HEK293 (cell line): ENCODE results near the gene LY6G6F.
A peak's percentile ranks its signal among the peaks of the same experiment; 100 is the strongest.

ENCODE experiments used
- ATF2 ChIP-seq: fragments of 450-650 bp; formaldehyde crosslinking; IDR thresholded peaks from 2 replicates; pipeline ENCODE4 v1.5.1; 2016; ENCODE audit warnings: missing biosample characterization, missing genetic modification characterization, low read depth
- BCL11B ChIP-seq: fragments of 450-650 bp; formaldehyde crosslinking; IDR thresholded peaks from 2 replicates; pipeline ENCODE4 v1.5.1; 2016; ENCODE audit warnings: low read depth, missing biosample characterization, missing genetic modification characterization
- BCL6B ChIP-seq: fragments of 450-650 bp; formaldehyde crosslinking; IDR thresholded peaks from 2 replicates; pipeline ENCODE4 v1.5.1; 2017; ENCODE audit warnings: missing biosample characterization, missing genetic modification characterization
- FEZF1 ChIP-seq: fragments of 450-650 bp; formaldehyde crosslinking; IDR thresholded peaks from 2 replicates; pipeline ENCODE4 v1.5.1; 2016; ENCODE audit warnings: missing biosample characterization, missing genetic modification characterization
- KLF1 ChIP-seq: fragments of 450-650 bp; formaldehyde crosslinking; IDR thresholded peaks from 2 replicates; pipeline ENCODE4 v1.5.1; 2016; ENCODE audit warnings: missing biosample characterization, missing genetic modification characterization
- MYNN ChIP-seq: fragments of 450-650 bp; formaldehyde crosslinking; IDR thresholded peaks from 2 replicates; pipeline ENCODE4 v1.5.1; 2016; ENCODE audit warnings: missing biosample characterization, missing genetic modification characterization, borderline replicate concordance
- MZF1 ChIP-seq: fragments of 450-650 bp; formaldehyde crosslinking; IDR thresholded peaks from 2 replicates; pipeline ENCODE4 v1.5.1; 2017; ENCODE audit warnings: missing biosample characterization, missing genetic modification characterization, borderline replicate concordance
- RBAK ChIP-seq: fragments of 450-650 bp; formaldehyde crosslinking; IDR thresholded peaks from 2 replicates; pipeline ENCODE4 v1.5.1; 2016; ENCODE audit warnings: missing biosample characterization, missing genetic modification characterization
- REPIN1 ChIP-seq: fragments of 450-650 bp; formaldehyde crosslinking; IDR thresholded peaks from 2 replicates; pipeline ENCODE4 v1.5.1; 2017; ENCODE audit warnings: missing biosample characterization, missing genetic modification characterization, low read depth
- SALL2 ChIP-seq: fragments of 450-650 bp; formaldehyde crosslinking; IDR thresholded peaks from 2 replicates; pipeline ENCODE4 v1.5.0; 2017; ENCODE audit warnings: missing biosample characterization, mild to moderate bottlenecking, missing genetic modification characterization, borderline replicate concordance
- SP3 ChIP-seq: fragments of 450-650 bp; formaldehyde crosslinking; IDR thresholded peaks from 2 replicates; pipeline ENCODE4 v1.5.1; 2016; ENCODE audit warnings: missing biosample characterization, missing genetic modification characterization
- ZBTB48 ChIP-seq: fragments of 450-650 bp; formaldehyde crosslinking; IDR thresholded peaks from 2 replicates; pipeline ENCODE4 v1.5.1; 2016; ENCODE audit warnings: missing biosample characterization, missing genetic modification characterization
- ZBTB8A ChIP-seq: fragments of 450-650 bp; formaldehyde crosslinking; IDR thresholded peaks from 2 replicates; pipeline ENCODE4 v1.5.1; 2016; ENCODE audit warnings: missing biosample characterization, missing genetic modification characterization
- ZFP3 ChIP-seq: fragments of 450-650 bp; formaldehyde crosslinking; IDR thresholded peaks from 2 replicates; pipeline ENCODE4 v1.5.1; 2016; ENCODE audit warnings: low read depth, missing biosample characterization, missing genetic modification characterization
- ZFP37 ChIP-seq: fragments of 450-650 bp; formaldehyde crosslinking; IDR thresholded peaks from 2 replicates; pipeline ENCODE4 v1.5.1; 2016; ENCODE audit warnings: missing biosample characterization, missing genetic modification characterization
- ZFP41 ChIP-seq: fragments of 450-650 bp; formaldehyde crosslinking; IDR thresholded peaks from 2 replicates; pipeline ENCODE4 v1.5.1; 2016; ENCODE audit warnings: missing biosample characterization, missing genetic modification characterization, borderline replicate concordance
- ZNF146 ChIP-seq: fragments of 450-650 bp; formaldehyde crosslinking; IDR thresholded peaks from 2 replicates; pipeline ENCODE4 v1.5.1; 2016; ENCODE audit warnings: missing biosample characterization, missing genetic modification characterization
- ZNF169 ChIP-seq: fragments of 450-650 bp; formaldehyde crosslinking; IDR thresholded peaks from 2 replicates; pipeline ENCODE4 v1.5.1; 2016; ENCODE audit warnings: missing biosample characterization, missing genetic modification characterization
- ZNF23 ChIP-seq: fragments of 450-650 bp; formaldehyde crosslinking; IDR thresholded peaks from 2 replicates; pipeline ENCODE4 v1.5.1; 2016; ENCODE audit warnings: missing biosample characterization, missing genetic modification characterization, borderline replicate concordance
- ZNF362 ChIP-seq: fragments of 450-650 bp; formaldehyde crosslinking; IDR thresholded peaks from 2 replicates; pipeline ENCODE4 v1.5.1; 2016; ENCODE audit warnings: missing biosample characterization, missing genetic modification characterization
- ZNF510 ChIP-seq: fragments of 450-650 bp; formaldehyde crosslinking; IDR thresholded peaks from 2 replicates; pipeline ENCODE4 v1.5.1; 2018; ENCODE audit warnings: mild to moderate bottlenecking, missing genetic modification characterization, missing biosample characterization; ENCODE audit not compliant: insufficient replicate concordance
- ZNF521 ChIP-seq: fragments of 450-650 bp; formaldehyde crosslinking; IDR thresholded peaks from 2 replicates; pipeline ENCODE4 v1.5.1; 2017; ENCODE audit warnings: missing biosample characterization, mild to moderate bottlenecking, missing genetic modification characterization
- ZNF555 ChIP-seq: fragments of 450-650 bp; formaldehyde crosslinking; conservative IDR thresholded peaks from 2 replicates; pipeline ENCODE4 v1.5.1; 2017; ENCODE audit warnings: missing biosample characterization, mild to moderate bottlenecking, missing genetic modification characterization, inconsistent platforms
- ZNF621 ChIP-seq: fragments of 450-650 bp; formaldehyde crosslinking; IDR thresholded peaks from 2 replicates; pipeline ENCODE4 v1.5.1; 2017; ENCODE audit warnings: missing biosample characterization, missing genetic modification characterization
- ZNF623 ChIP-seq: fragments of 450-650 bp; formaldehyde crosslinking; IDR thresholded peaks from 2 replicates; pipeline ENCODE4 v1.5.1; 2016; ENCODE audit warnings: missing biosample characterization, missing genetic modification characterization
- ZNF624 ChIP-seq: fragments of 450-650 bp; formaldehyde crosslinking; IDR thresholded peaks from 2 replicates; pipeline ENCODE4 v1.5.1; 2017; ENCODE audit warnings: missing biosample characterization, missing genetic modification characterization
- ZNF645 ChIP-seq: fragments of 450-650 bp; formaldehyde crosslinking; IDR thresholded peaks from 2 replicates; pipeline ENCODE4; 2016; ENCODE audit warnings: missing biosample characterization, missing genetic modification characterization
- ZNF747 ChIP-seq: fragments of 450-650 bp; formaldehyde crosslinking; IDR thresholded peaks from 2 replicates; pipeline ENCODE4 v1.5.1; 2016; ENCODE audit warnings: missing biosample characterization, missing genetic modification characterization
- ZNF768 ChIP-seq: fragments of 450-650 bp; formaldehyde crosslinking; IDR thresholded peaks from 2 replicates; pipeline ENCODE4 v1.5.1; 2018; ENCODE audit warnings: missing biosample characterization, mild to moderate bottlenecking, missing genetic modification characterization
- ZNF785 ChIP-seq: fragments of 450-650 bp; formaldehyde crosslinking; IDR thresholded peaks from 2 replicates; pipeline ENCODE4 v1.5.1; 2016; ENCODE audit warnings: missing biosample characterization, missing genetic modification characterization
- ZSCAN18 ChIP-seq: fragments of 450-650 bp; formaldehyde crosslinking; IDR thresholded peaks from 2 replicates; pipeline ENCODE4 v1.5.1; 2016; ENCODE audit warnings: missing biosample characterization, missing genetic modification characterization
- ZSCAN4 ChIP-seq: fragments of 450-650 bp; formaldehyde crosslinking; IDR thresholded peaks from 2 replicates; pipeline ENCODE4 v1.5.1; 2017; ENCODE audit warnings: missing biosample characterization, missing genetic modification characterization
- ZXDB ChIP-seq: fragments of 450-650 bp; formaldehyde crosslinking; IDR thresholded peaks from 2 replicates; pipeline ENCODE4 v1.5.1; 2016; ENCODE audit warnings: missing biosample characterization, missing genetic modification characterization

Gene LY6G6F

GRCh38 chr6:31702819-31703716 is 3.6 kb upstream of the LY6G6F start, which contains the start of gene ABHD16A (continued):
- 0 out of 2 replicates have a peak, but pooled peaks have one; percentile 30 for TF ChIP-seq ZBTB8A (tag by site-specific recombination)
- peak; percentile 83 for TF ChIP-seq ATF2
- no peak for TF ChIP-seq FEZF1 (tag by site-specific recombination)
- no peak for TF ChIP-seq ZNF169 (tag by site-specific recombination)
- no peak for TF ChIP-seq ZNF624 (tag by site-specific recombination)
- 0 out of 2 replicates have a peak, but pooled peaks have one; percentile 67 for TF ChIP-seq ZFP37
- no peak for TF ChIP-seq ZSCAN4 (tag by site-specific recombination)
- no peak for TF ChIP-seq ZNF23 (tag by site-specific recombination)
- no peak for TF ChIP-seq ZNF747 (tag by site-specific recombination)
- no peak for TF ChIP-seq ZFP3
- TF ChIP-seq ZNF555 (tag by site-specific recombination) = no peak
- no peak for TF ChIP-seq BCL11B (tag by site-specific recombination)
- 0 out of 2 replicates have a peak, but pooled peaks have one; percentile 48 for TF ChIP-seq MZF1 (tag by site-specific recombination)
- TF ChIP-seq ZFP41 = no peak
- TF ChIP-seq SALL2 (tag by site-specific recombination) = no peak
- no peak for TF ChIP-seq BCL6B (tag by site-specific recombination)
- no peak for TF ChIP-seq ZSCAN18
- no peak for TF ChIP-seq ZNF621
- TF ChIP-seq ZNF785 = no peak
- TF ChIP-seq RBAK (tag by site-specific recombination) = no peak
- no peak for TF ChIP-seq ZNF146
- no peak for TF ChIP-seq ZNF623 (tag by site-specific recombination)
- no peak for TF ChIP-seq ZNF768
- peak; percentile 70 for TF ChIP-seq SP3 (tag by site-specific recombination)
- peak; percentile 50; the same call in 1 of the 2 replicates for TF ChIP-seq ZBTB48 (tag by site-specific recombination)
- TF ChIP-seq ZNF645 (tag by site-specific recombination) = no peak
- no peak for TF ChIP-seq MYNN (tag by site-specific recombination)
- peak; percentile 76; the same call in 1 of the 2 replicates for TF ChIP-seq ZXDB (tag by site-specific recombination)
- TF ChIP-seq REPIN1 (tag by site-specific recombination) = no peak
- no peak for TF ChIP-seq ZNF521 (tag by site-specific recombination)
- TF ChIP-seq ZNF362 = no peak
- no peak; the same call in 1 of the 2 replicates for TF ChIP-seq KLF1
- TF ChIP-seq ZNF510 (tag by site-specific recombination) = no peak
